Measurements from ENCODE around the gene DBP.

The DBP gene

GRCh38 chr19:48609571-48610108 lies 27.5 kb downstream of the DBP start:
- DNase-seq = no peak

GRCh38 chr19:48608798-48609263 lies 28.3 kb downstream of the DBP start:
- DNase-seq = peak in 3 of 5 donors; percentile 26 to 49 (median 34)

GRCh38 chr19:48607359-48607755 lies 29.8 kb downstream of the DBP start:
- no peak for DNase-seq

- DNase-seq = no peak
Observed at GRCh38 chr19:48606463-48607358, 30.5 kb downstream of the DBP start, which contains the start of gene SPACA4. Gene SPACA4 (plus strand): TSS chr19:48606742. CDS start chr19:48606979, 237 bp downstream.

- no peak for DNase-seq
Observed at GRCh38 chr19:48603850-48604249, 33.3 kb downstream of the DBP start.

GRCh38 chr19:48603449-48603848 lies 33.7 kb downstream of the DBP start:
- DNase-seq = no peak

GRCh38 chr19:48603001-48603400 lies 34.2 kb downstream of the DBP start:
- DNase-seq = no peak

- no peak for DNase-seq
Observed at GRCh38 chr19:48600679-48601417, 36.3 kb downstream of the DBP start.

- DNase-seq = no peak
Observed at GRCh38 chr19:48598996-48599700, 38.0 kb downstream of the DBP start.

GRCh38 chr19:48596679-48597465 lies 40.3 kb downstream of the DBP start:
- DNase-seq = peak in 3 of 5 donors; percentile 36 to 59 (median 39)

- DNase-seq = no peak
Observed at GRCh38 chr19:48596237-48596636, 40.9 kb downstream of the DBP start.

- DNase-seq = no peak
Observed at GRCh38 chr19:48595833-48596232, 41.3 kb downstream of the DBP start.

GRCh38 chr19:48595171-48595570 lies 42.0 kb downstream of the DBP start:
- no peak for DNase-seq

GRCh38 chr19:48591021-48591420 lies 46.2 kb downstream of the DBP start:
- no peak for DNase-seq

GRCh38 chr19:48588670-48589401 lies 48.3 kb downstream of the DBP start:
- DNase-seq = peak; percentile 66 to 87 (median 80)

- DNase-seq = no peak
Observed at GRCh38 chr19:48587387-48587786, 49.8 kb downstream of the DBP start.

GRCh38 chr19:48582168-48582567 lies 55.0 kb downstream of the DBP start:
- no peak for DNase-seq

All from T-helper 1 cell (primary cell).